Forelimb muscle (tissue), 1 donor: ENCODE measurements around the gene UBR4. TPM values are rescaled to one million over a fixed set of nuclear protein-coding genes. Genes with fewer than 3 reads are reported as not detected.
"Not testable (repeated sequence)": the region's sequence is repeated elsewhere in the genome, so short reads cannot be mapped to it uniquely, and the experiment has no call there.

Experiments used
- DNase-seq: peaks from one replicate; pipeline ENCODE4 v3.0.0-alpha.2; 2013; ENCODE audit warnings: low read depth
- polyA plus RNA-seq: library from polyadenylated mRNA; unstranded; fragments of 120-200 nt; gene quantifications from one replicate; pipeline ENCODE4 v1.2.1, GENCODE V29; 2013; ENCODE audit not compliant: insufficient read length

UBR4 gene
- 71.2 TPM for polyA plus RNA-seq

DNA sequence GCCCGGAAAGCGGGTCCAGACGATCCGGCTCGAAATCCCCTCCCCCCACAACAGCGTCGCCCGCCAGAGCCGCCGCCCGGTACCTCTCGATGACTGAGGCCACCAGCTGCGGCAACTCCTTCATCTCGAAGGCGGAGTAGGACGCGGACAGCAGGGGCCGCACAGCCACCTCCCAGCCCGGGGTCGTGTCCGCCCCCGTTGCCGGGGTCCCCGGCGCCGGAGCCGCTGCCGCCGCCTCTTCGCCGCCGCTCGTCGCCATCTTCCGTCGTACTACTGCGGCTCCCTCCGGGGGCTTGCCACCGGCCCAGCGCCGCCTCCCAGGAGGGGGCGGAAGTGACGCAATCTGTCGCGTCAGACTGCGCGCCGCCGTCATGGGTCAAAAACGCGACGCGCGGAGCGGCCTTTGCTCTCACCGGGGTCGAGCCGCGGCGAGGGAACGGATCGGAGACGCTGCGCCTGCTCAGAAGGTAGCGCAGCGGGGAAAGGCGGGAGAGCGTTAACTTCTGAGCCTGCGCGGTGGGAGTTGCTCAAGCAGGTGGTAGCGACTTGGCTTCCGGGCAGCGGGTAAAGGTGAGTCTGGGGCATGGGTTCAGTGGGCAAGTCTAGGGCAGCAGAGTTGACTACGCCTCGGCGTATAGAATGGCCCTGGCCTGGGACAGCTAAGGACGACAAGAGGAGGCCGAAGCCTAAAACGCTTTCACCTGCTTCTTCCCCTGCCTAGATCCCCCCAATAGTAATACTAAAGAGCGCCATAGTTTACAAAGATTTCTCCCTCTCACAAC, at the start of gene UBR4:
Gene UBR4 (minus strand): TSS at position 277 of the 782 bp plus-strand sequence. CDS start 18 bp downstream, at position 259.
- peak; percentile 78 for DNase-seq

- no peak for DNase-seq
These were observed 48.3 kb upstream of the UBR4 start for GRCh38 chr1:19258353-19258752.

- no peak for DNase-seq
These were observed 47.3 kb upstream of the UBR4 start for GRCh38 chr1:19257178-19257914.

DNA sequence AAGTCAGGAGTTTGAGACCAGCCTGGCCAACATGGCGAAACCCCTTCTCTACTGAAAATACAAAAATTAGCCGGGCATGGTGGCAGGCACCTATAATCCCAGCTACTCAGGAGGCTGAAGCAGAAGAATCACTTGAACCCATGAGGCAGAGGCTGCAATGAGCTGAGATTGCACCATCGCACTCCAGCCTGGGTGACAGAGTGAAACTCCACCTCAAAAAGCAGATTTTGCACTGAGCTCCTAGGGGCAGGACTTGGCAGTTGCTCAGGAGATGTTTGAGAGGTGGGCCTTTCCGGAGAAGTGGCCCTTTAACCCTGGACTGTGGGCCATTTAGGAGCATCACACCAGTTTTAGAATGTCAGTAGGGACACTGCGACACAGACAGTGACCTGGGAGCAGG, 46.2 kb upstream of the UBR4 start:
- not testable (repeated sequence) for DNase-seq

DNA sequence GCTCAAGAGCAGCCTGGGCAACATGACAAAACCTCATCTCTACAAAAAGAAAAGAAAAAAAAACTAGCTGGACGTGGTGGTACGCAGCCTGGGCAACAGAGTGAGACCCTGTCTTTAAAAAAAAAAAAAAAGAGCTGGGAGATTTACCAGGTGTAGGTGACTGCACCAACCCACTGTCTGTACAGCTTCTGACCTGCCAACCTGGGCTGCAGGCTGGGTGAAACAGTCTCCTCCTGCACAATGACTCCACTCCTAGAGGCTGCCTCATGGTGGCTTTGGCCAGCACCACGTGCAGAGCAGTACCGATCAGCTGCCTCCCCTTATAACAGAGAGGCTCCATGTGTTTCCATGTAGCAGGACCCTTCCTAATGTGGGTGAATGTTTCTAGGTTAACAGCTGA, 45.2 kb upstream of the UBR4 start:
- DNase-seq: no peak

DNA sequence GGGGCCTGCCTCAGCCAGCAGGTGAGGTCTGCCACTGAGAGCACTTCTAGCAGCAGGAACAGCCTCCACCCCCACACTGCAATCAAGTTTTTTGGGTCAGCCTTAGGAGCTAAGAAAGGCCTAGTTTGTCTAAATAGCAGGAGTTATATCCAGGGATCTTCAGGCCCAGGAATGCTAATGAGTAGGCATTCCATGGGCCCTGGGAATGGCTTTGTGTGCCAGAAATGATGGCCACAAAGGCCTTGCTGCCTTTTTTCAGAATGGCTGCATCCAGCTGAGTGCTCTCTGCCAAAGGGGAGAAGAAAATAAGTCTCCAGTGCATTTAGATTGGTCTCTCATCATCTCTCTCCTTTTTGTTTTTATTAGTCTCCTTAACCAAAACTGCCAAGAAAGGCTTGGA, 44.4 kb upstream of the UBR4 start:
- DNase-seq: no peak

- DNase-seq: peak; percentile 59
These were observed 41.5 kb upstream of the UBR4 start, which contains the start of the genes EMC1 and MRTO4 for GRCh38 chr1:19251305-19252196. Gene EMC1, minus strand, starts transcription at chr1:19251524. Its CDS starts 15 bp downstream, at chr1:19251509. Gene MRTO4, plus strand, starts transcription at chr1:19251805. Its CDS starts 31 bp downstream, at chr1:19251836.

- no peak for DNase-seq
These were observed 40.7 kb upstream of the UBR4 start for GRCh38 chr1:19250629-19251304.

DNA sequence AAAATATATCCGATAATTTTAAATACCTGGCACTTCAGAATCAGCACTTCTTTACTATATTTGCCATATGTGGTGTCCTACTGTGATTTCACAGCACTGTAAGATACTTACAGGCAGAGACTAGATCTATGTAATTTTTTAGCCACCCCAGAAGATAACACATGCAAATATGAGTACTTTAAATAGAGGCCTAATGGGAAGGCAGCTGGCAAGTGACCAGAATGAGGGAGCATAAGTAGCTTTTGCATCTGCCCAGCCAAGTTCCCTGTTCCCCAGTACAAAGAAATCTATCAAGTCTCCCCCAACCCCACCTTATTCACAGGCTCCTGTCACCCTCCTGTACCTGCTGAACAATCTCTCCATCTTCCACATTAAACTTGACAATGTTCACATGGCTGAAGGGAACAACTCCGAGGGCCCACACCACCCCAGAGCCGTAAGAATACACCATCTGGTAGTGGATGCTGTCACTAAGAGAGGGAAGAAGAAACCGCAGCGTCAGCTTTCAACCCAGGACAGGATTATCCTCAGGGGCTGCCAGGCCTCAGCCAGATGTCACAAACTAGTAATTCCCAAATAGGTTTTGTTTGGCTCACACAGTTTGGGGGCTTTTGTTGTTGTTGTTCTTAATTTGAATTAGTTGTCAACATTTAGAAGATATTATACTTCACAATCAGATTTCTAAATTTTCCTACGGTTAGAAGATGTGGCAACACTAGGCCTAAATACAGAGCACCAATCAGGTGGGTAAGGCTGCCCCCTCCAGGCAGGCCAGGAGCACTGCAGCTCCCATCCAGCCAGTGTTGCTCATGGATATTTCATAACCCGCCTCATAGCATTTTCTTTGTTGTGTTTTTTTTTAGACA, 30.8 kb upstream of the UBR4 start:
- no peak for DNase-seq

GRCh38 chr1:19239876-19240275, 29.8 kb upstream of the UBR4 start:
- no peak for DNase-seq

- DNase-seq: no peak
These were observed 24.2 kb upstream of the UBR4 start for GRCh38 chr1:19234224-19234623.

DNA sequence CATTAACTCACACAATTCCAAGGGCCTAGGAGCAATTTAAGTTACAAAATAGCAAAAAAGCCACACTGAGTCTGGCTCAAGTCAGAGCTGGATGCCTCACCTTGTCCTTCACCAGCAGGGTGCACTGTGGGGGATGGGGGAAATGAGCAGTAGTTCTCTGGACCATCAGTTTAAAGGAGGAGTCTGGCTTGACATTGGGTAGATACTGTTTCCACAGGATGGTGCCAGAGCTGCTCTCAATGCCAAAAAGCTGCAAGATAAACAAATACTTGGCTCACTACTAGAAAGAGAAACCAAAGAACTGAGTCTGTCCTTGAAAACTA, 22.4 kb upstream of the UBR4 start:
- DNase-seq: no peak

DNA sequence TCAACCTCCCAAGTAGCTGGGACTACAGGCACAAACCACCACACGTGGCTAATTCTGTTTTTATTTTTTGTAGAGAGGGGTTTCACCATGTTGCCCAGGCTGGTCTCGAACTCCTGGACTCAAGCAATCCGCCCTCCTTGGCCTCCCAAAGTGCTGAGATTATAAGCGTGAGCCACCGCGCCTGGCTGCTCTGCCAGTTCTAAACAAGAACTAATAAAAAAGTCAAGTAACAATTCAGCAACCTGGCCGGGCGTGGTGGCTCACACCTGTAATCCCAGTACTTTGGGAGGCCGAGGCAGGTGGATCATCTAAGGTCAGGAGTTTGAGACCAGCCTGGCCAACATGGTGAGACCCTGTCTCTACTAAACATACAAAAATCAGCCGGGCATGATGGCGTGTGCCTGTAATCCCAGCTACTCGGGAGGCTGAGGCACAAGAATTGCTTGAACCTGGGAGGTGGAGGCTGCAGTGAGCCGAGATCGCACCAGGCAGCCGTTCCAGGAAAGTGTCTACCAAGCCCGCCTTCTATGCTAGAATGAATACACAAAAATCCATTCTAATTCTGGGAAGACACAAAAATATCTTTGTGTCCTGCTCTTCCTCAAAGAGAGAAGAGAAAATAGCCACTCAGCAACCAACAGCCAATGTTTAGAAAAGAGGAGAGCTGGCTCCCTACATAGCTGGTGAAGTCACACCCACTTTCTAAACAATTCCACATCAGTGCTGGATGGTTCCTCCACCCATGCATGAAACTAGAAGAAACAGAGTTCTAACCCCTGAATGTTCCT, 21.9 kb upstream of the UBR4 start:
- not testable (repeated sequence) for DNase-seq

GRCh38 chr1:19229828-19230325, 19.8 kb upstream of the UBR4 start:
- no peak for DNase-seq

DNA sequence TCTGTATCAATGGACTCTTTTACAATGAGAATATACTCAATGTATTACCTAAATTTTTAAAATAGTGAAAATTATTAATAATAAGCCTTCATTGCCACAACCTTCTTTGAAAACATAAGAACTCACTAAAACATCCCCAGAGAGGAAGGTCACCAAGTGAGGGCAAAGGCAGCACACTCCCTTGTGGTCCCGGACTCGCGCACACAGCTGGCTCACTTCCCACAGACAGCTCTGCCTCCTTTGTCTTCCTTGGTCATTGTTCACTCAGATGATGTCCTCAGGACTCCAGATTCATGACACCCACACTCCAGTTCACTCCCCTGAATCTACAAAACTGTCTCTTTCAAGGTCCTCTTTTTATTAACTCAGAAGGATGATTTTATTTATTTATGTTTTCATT, 19.2 kb upstream of the UBR4 start:
- DNase-seq: no peak

DNA sequence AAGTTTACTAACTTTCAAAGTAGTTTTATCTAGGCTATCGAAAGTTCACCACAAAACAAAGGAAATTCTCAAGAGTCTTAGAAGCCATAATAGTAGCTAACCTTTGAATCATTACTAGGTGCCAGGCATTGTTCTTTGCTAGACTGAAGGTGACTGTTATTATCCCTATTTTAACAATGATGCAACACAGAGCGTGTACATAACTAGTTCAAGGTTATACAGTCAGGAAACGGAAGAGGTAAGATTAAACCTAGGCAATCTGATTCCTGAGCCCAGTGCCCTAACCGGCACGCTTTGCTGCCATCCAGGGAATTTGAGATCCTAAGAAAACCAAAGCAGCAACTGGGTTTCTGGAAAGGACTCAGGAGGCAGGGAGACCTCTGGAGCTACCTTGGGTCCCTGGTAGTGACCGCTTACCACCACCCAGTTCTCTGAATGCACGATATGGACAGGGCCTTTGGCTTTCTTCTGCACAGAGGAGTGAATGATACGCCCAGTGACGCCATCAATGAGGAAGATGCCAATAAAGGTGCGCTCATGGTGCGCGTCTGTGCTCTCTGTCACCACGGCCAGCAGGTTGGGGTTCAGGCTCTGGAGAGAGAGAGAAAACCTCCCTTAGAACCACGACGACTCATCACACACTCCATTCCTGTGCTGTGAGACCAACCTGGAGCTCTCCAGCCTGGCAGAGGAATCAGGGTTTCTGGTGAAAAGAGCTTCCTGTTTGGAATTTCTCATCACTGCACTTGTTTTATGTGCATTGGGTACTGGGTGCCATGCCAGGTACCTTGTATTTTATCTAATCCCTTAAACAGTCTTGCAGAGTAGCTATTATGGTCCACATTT, 13.1 kb upstream of the UBR4 start:
- no peak for DNase-seq

GRCh38 chr1:19222573-19222972, 12.5 kb upstream of the UBR4 start:
- DNase-seq: no peak

DNA sequence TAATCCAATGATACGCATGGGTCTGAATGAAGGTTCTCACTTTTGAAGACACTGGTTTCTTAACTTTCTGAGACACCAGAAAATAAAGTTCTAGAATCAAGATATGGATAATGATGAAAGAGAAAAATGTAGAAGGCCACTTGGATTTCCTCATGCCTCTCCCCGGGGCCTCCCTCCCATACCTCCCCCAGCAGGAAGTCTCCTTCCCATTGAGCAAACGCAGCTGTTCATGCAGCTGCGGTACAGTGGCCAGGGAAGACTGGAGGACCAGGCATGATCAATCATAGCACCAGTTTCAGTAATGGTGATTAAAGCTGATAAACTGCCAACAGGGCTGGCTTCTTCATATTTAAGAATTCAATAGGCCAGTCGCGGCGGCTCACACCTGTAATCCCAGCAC, 10.9 kb upstream of the UBR4 start:
- DNase-seq: no peak
